GM19395 (cell line): ENCODE results near the gene ITGA7.
"Not testable (repeated sequence)": the region's sequence is repeated elsewhere in the genome, so short reads cannot be mapped to it uniquely, and the experiment has no call there.

ENCODE experiments used
- ATAC-seq: cut with Tn5 transposase; IDR thresholded peaks from one replicate; pipeline ENCODE4 v1.9.1; 2021; ENCODE audit warnings: mild to moderate bottlenecking, moderate library complexity; ENCODE audit not compliant: unreplicated experiment

ITGA7 gene

DNA sequence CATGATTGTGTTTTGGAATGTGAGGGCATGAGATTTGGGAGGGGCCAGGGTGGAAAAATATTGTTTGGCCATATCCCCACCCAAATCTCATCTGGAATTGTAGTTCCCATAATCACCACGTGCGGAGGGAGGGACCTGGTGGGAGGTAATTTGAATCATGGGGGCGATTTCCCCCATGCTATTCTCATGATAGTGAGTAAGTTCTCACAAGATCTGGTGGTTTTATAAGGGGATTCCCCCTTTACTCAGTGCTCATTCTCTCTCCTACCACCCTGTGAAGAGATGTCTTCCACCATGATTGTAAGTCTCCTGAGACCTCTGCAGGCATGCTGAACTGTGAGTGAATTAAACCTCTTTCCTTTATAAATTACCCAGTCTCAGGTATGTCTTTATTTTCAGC lies 55.4 kb downstream of the ITGA7 start:
- no peak for ATAC-seq

DNA sequence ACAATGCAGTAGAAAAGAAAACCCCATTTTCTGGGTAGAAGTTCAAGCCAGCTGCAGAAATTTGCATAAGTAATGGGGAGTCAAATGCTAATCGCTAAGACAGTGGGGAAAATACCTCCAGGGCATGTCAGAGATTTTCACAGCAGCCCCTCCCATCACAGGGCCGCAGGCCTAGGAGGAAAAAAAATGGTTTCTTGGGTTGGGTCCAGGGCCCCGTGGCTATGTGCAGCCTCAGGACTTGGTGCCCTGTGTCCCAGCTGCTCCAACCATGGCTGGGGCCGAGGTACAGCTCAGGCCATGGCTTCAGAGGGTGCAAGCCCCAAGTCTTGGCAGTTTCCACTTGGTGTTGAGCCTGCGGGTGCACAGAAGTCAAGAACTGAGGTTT lies 56.4 kb downstream of the ITGA7 start:
- no peak for ATAC-seq

DNA sequence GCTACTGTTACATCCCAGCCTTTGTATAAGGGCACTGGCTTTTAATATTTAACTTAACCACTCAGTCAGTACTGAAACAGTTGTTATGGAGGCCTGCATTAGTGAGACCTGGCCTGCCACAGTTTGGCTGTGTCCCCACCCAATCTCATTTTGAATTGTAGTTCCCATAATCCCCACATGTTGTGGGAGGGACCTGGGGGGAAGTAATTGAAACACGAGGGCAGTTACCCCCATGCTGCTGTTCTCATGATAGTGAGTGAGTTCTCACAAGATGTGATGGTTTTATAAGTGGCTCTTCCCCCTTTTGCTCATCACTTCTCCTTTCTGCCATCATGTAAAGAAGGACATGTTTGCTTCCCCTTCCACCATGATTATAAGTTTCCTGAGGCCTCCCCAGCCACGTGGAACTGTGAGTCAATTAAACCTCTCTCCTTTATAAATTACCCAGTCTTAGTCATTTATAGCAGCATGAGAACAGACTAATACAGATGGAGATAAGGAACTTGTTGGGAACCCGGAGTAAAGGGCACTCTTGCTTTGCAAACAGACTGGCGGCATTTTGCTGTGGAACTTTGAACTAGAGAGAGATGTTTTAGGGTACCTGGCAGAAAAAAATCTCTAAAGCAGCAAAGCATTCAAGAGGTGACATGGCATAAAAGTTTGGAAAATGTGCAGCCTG lies 56.9 kb downstream of the ITGA7 start:
- ATAC-seq = not testable (repeated sequence)

DNA sequence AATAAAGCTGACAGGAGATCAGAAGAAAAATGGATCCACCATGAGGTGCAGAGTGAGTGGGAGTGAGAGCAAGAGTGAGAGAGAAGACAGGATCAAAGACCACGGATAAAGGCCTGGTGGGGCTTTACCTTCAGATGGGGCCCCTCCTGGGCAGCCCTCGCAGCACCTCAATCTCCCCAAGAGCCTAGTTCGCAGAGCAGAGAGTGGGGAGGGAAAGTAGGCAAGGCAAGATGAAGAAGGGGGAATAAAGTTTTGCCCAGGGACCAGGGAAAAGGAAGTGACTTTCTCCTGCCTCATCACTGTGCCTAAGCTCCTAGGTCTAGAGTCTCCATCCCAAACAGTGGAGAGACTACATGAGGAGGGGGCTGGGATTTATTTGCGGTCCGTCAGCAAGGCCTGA lies 60.7 kb downstream of the ITGA7 start:
- ATAC-seq = no peak

DNA sequence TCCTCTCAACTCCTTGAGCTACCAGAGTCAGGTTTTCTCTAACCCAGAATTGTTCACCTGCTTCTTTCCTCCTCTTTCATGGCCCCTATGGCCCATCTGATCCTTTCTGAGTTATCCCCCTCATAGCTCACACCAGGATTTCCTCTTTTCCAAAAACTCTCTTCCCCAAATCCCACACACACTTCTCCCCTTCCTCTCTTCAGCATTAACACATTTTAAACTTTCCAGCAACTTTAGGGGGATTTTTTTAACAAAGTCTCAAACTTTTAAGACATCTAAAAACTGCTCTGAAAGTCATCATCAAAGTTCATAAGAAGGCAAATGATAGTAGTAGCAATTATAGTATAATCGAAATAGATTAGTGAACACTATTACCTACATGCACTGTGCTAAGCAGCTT lies 63.1 kb downstream of the ITGA7 start:
- no peak for ATAC-seq

DNA sequence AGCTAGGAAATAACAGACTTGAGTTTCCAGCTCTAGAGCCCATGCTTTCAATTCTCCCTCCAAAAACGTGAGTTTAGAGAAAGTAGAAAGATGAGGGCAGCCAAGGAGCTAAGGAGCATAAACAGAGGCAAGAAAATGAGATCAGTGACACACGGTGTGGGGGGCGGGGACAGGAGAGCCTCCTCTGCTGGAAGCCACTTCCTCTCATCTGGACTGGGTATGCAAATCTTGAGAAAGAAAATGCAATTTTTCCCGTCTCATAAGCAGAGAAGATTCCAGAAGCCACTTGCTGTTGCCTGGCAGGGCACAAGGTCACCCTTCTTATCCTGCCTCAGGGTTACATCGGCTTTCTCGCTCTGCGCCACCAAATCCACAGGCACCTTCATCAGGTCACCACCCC lies 65.0 kb downstream of the ITGA7 start:
- peak; percentile 54 for ATAC-seq

DNA sequence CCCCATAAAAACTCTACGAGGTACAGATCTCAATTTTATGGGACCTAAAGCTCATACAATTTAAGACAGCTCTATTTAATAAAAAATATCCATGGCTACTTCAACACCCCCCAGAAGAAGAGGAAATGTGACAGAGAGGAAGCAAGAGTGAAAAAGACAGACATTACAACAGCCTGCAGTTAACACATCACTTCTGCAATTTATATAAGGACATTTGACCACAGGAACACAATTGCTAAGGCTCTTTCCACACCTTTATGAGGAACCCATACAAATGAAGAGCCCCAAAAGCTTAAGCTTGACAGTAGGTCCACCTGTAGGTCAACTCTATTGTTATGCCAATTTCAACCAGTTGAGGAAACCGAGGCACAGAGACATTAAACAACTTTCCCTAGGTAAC lies 65.4 kb downstream of the ITGA7 start:
- no peak for ATAC-seq

DNA sequence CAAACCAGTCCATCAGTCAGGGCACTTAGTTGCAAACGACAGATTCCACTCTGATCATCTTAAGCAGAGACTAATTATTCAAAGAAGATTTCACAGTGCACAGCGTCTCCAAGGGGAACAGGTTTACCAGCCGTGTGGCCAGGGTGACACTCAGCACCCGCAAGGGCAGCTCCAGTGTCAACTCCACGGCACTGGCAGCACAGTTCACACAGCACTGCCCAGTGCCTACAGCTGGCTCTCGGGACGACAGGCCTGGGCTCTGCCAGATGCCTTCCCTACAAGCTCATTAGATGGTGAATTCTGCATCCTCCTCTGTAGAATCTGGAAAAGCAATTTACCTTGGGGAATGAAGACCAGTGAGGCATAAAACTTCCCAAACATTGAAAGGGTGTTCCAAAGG lies 66.1 kb downstream of the ITGA7 start:
- no peak for ATAC-seq

DNA sequence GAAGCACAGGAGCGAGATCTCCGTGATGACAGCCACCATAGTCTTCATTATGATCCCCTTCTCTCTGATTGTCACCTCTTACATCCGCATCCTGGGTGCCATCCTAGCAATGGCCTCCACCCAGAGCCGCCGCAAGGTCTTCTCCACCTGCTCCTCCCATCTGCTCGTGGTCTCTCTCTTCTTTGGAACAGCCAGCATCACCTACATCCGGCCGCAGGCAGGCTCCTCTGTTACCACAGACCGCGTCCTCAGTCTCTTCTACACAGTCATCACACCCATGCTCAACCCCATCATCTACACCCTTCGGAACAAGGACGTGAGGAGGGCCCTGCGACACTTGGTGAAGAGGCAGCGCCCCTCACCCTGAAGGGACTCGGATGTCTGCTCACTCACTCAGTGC lies 70.2 kb downstream of the ITGA7 start:
- no peak for ATAC-seq

DNA sequence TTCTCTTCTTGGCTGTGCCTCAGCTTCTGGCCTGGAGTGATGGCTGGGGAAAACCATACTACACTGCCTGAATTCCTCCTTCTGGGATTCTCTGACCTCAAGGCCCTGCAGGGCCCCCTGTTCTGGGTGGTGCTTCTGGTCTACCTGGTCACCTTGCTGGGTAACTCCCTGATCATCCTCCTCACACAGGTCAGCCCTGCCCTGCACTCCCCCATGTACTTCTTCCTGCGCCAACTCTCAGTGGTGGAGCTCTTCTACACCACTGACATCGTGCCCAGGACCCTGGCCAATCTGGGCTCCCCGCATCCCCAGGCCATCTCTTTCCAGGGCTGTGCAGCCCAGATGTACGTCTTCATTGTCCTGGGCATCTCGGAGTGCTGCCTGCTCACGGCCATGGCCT lies 70.9 kb downstream of the ITGA7 start, which contains the start of gene OR10P1:
OR10P1 (plus strand) TSS at position 40 of the 400 bp plus-strand sequence; CDS start at position 40, 0 bp downstream.
- no peak for ATAC-seq

DNA sequence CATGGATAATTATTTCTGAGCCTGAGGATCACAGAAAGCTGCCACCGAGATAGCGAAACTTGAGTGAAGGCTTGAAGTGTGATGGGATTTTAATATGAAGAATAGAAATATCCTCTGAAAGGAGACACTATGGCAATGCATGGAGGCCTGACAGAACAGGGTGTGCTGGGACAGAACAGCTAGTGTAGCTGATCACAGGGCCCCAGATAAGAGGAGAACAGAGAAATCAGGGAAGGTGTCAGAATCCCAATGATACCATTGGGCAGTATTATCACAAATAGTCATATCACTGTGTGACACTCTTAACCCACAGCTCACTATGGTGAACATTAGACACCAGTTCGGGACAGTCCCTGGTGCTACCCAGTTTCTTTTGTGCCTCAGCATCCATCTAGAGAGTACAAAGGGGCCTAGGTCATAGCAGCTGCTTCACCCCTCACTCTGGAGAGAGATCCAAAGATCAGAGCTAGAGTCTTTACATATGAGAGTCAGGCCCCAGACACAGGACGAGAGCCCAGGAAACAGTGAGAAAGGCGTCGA lies 71.5 kb downstream of the ITGA7 start:
- no peak for ATAC-seq
